Mesenteric fat pad (tissue), 1 donor: ENCODE measurements around the gene ALDH3A1. TPM values are rescaled to one million over a fixed set of nuclear protein-coding genes. Genes with fewer than 3 reads are reported as not detected.
A peak's percentile ranks its signal among the peaks of the same experiment; 100 is the strongest.

Experiments
- DNase-seq: peaks from one replicate; pipeline ENCODE4 v3.0.0-alpha.2; 2020; ENCODE audit warnings: low spot score
- total RNA-seq: library from RNA; stranded (reverse); fragmentation: NEBNext Ultra II Directional; extraction: Animal tissue kit (Norgen Biotek cat#: 25700); gene quantifications from one replicate; pipeline ENCODE4 v1.2.1, GENCODE V29; 2021
- donor health status: DM: yes; HTN: yes; CAD: no.

The ALDH3A1 gene
- total RNA-seq, 1 donor from 2014 or later = 1.3 TPM

GRCh38 chr17:19720210-19720475, 28.0 kb downstream of the ALDH3A1 start:
- no peak for DNase-seq

- DNase-seq = no peak
Observed at GRCh38 chr17:19719355-19720209, 28.5 kb downstream of the ALDH3A1 start.

GRCh38 chr17:19718613-19719354, 29.3 kb downstream of the ALDH3A1 start:
- no peak for DNase-seq

GRCh38 chr17:19718041-19718612, 30.0 kb downstream of the ALDH3A1 start:
- DNase-seq = no peak

GRCh38 chr17:19717411-19717908, 30.6 kb downstream of the ALDH3A1 start:
- no peak for DNase-seq

GRCh38 chr17:19717031-19717360, 31.1 kb downstream of the ALDH3A1 start:
- peak; percentile 71 for DNase-seq

GRCh38 chr17:19716108-19717030, 31.7 kb downstream of the ALDH3A1 start, which contains the start of gene SLC47A2:
SLC47A2 (minus strand) TSS chr17:19716584; CDS start chr17:19716555, 29 bp downstream.
- DNase-seq = peak; percentile 87

GRCh38 chr17:19714542-19715411, 33.3 kb downstream of the ALDH3A1 start:
- peak; percentile 84 for DNase-seq

GRCh38 chr17:19713901-19714361, 34.2 kb downstream of the ALDH3A1 start:
- peak; percentile 80 for DNase-seq

GRCh38 chr17:19713462-19713861, 34.6 kb downstream of the ALDH3A1 start:
- DNase-seq = no peak

- peak; percentile 55 for DNase-seq
Observed at GRCh38 chr17:19712436-19713004, 35.6 kb downstream of the ALDH3A1 start.

- peak; percentile 45 for DNase-seq
Observed at GRCh38 chr17:19709841-19710240, 38.3 kb downstream of the ALDH3A1 start.

GRCh38 chr17:19708431-19709175, 39.5 kb downstream of the ALDH3A1 start:
- DNase-seq = peak; percentile 88

- DNase-seq = peak; percentile 71
Observed at GRCh38 chr17:19707728-19708221, 40.3 kb downstream of the ALDH3A1 start.

GRCh38 chr17:19706791-19707727, 41.0 kb downstream of the ALDH3A1 start:
- DNase-seq = peak; percentile 79

- peak; percentile 81 for DNase-seq
Observed at GRCh38 chr17:19705771-19706770, 42.0 kb downstream of the ALDH3A1 start.
